H1 (cell line): ENCODE measurements around the gene PCDHB13. TPM values are rescaled to one million over a fixed set of nuclear protein-coding genes. Genes with fewer than 3 reads are reported as not detected.
"Not testable (repeated sequence)": the region's sequence is repeated elsewhere in the genome, so short reads cannot be mapped to it uniquely, and the experiment has no call there.

ENCODE experiments used
- CTCF ChIA-PET: fragments of 300-600 bp; sonication (Branson Sonifier 250); formaldehyde crosslinking; loops from one replicate; lab custom pipeline; 2021; ENCODE audit not compliant: partially characterized antibody; lab: Charles Lee
- POLR2A ChIA-PET: fragments of 300-600 bp; sonication (Branson Sonifier 250); formaldehyde crosslinking; loops from one replicate; lab custom pipeline; 2021; ENCODE audit warnings: inconsistent platforms; ENCODE audit not compliant: partially characterized antibody; lab: Charles Lee
- DNase-seq, 2 experiments: peaks; one replicate each; pipeline versions ENCODE4 v3.0.0 to v3.0.0-alpha.2; 2010 to 2022; ENCODE audit warnings: low spot score in 2 of 2, low read depth in 1 of 2, mixed read lengths in 1 of 2
- FAIRE-seq: peaks from 2 replicates; lab custom pipeline; 2011; peaks lifted over from hg19 to GRCh38; lab: Jason Lieb, UNC
- H2AFZ ChIP-seq: 2 replicates; pipeline ENCODE4 v1.8.1; 2012; ENCODE audit warnings: low read length, inconsistent platforms
- H2AK5ac ChIP-seq: 2 replicates; pipeline ENCODE4 v1.6.1; 2013; ENCODE audit warnings: low read depth, low read length
- H2BK120ac ChIP-seq: replicated peaks from 2 replicates; pipeline ENCODE3; 2013; ENCODE audit warnings: low read depth, low read length, inconsistent platforms
- H2BK12ac ChIP-seq: 2 replicates; pipeline ENCODE4 v1.6.1; 2013; ENCODE audit warnings: low read depth, low read length
- H2BK15ac ChIP-seq: 2 replicates; pipeline ENCODE4 v1.6.1; 2013; ENCODE audit warnings: low read length
- H2BK20ac ChIP-seq: 2 replicates; pipeline ENCODE4 v1.6.1; 2013; ENCODE audit warnings: low read length
- H2BK5ac ChIP-seq: 2 replicates; pipeline ENCODE4 v1.6.1; 2013; ENCODE audit warnings: low read depth, low read length
- H3K14ac ChIP-seq: 2 replicates; pipeline ENCODE4 v1.6.1; 2013; ENCODE audit warnings: inconsistent platforms; ENCODE audit not compliant: insufficient read length
- H3K18ac ChIP-seq: 2 replicates; pipeline ENCODE4 v1.6.1; 2013; ENCODE audit warnings: low read length; ENCODE audit errors: extremely low read depth
- H3K23ac ChIP-seq: 2 replicates; pipeline ENCODE4 v1.6.1; 2013; ENCODE audit warnings: inconsistent platforms; ENCODE audit not compliant: insufficient read length
- H3K23me2 ChIP-seq: 2 replicates; pipeline ENCODE4 v1.6.1; 2013; ENCODE audit warnings: low read depth, low read length
- H3K27ac ChIP-seq: 2 replicates; pipeline ENCODE4 v1.6.1; 2011; ENCODE audit warnings: low read depth, low read length, inconsistent platforms
- H3K27me3 ChIP-seq, 4 experiments: replicated peaks in 1 of 4; 1 replicate in 1 of 4; 2 replicates in 3 of 4; pipeline versions ENCODE4 v1.6.1 to v1.8.1; 2011 to 2013; ENCODE audit warnings: low read length in 3 of 4, mild to moderate bottlenecking in 3 of 4, inconsistent platforms in 2 of 4, mixed read lengths in 2 of 4, moderate library complexity in 1 of 4; ENCODE audit not compliant: control insufficient read depth in 3 of 4, insufficient read depth in 3 of 4; ENCODE audit errors: extremely low read depth in 1 of 4
- H3K36me3 ChIP-seq, 4 experiments: 2 replicates each; pipeline versions ENCODE4 v1.6.1 to v1.8.1; 2011 to 2013; ENCODE audit warnings: mild to moderate bottlenecking in 4 of 4, low read length in 3 of 4, moderate library complexity in 2 of 4, control low read depth in 1 of 4, inconsistent platforms in 1 of 4; ENCODE audit not compliant: insufficient read depth in 4 of 4, control insufficient read depth in 2 of 4
- H3K4ac ChIP-seq: replicated peaks from 2 replicates; pipeline ENCODE3; 2013; ENCODE audit warnings: low read length, low read depth, mixed read lengths, inconsistent platforms; ENCODE audit not compliant: insufficient read length
- H3K4me1 ChIP-seq, 4 experiments: replicated peaks in 1 of 4; 1 replicate in 1 of 4; 2 replicates in 3 of 4; pipeline versions ENCODE4 v1.6.1 to v1.8.1; 2011 to 2013; ENCODE audit warnings: low read length in 3 of 4, inconsistent platforms in 2 of 4, mixed read lengths in 1 of 4; ENCODE audit not compliant: insufficient read depth in 4 of 4, control insufficient read depth in 3 of 4
- H3K4me2 ChIP-seq, 2 experiments: 2 replicates each; pipeline versions ENCODE4 v1.6.1 to v1.8.1; 2011 to 2013; ENCODE audit warnings: low read depth in 2 of 2, low read length in 2 of 2, control low read depth in 1 of 2, inconsistent platforms in 1 of 2, mild to moderate bottlenecking in 1 of 2; ENCODE audit not compliant: insufficient read depth in 1 of 2
- H3K4me3 ChIP-seq, 4 experiments: fragments of 200-600, 300-600 bp in 1 of 4; sonication (generic), shearing (Covaris generic), sonication (Bioruptor Twin) in 1 of 4; 2 replicates each; pipeline versions ENCODE4 v1.5.1 to v1.8.1; 2011 to 2016; ENCODE audit warnings: low read length in 4 of 4, low read depth in 3 of 4, control low read depth in 2 of 4, inconsistent platforms in 2 of 4, mild to moderate bottlenecking in 2 of 4, mixed read lengths in 1 of 4, moderate library complexity in 1 of 4; ENCODE audit not compliant: insufficient read depth in 2 of 4; ENCODE audit errors: extremely low read depth in 1 of 4
- H3K56ac ChIP-seq: replicated peaks from 2 replicates; pipeline ENCODE3; 2013; ENCODE audit warnings: low read depth, mild to moderate bottlenecking, mixed read lengths, low read length, inconsistent platforms; ENCODE audit not compliant: insufficient read length
- H3K79me1 ChIP-seq: 2 replicates; pipeline ENCODE4 v1.6.1; 2013; ENCODE audit warnings: low read depth, low read length, control low read depth
- H3K79me2 ChIP-seq, 2 experiments: 2 replicates each; pipeline versions ENCODE4 v1.6.1 to v1.8.1; 2012 to 2013; ENCODE audit warnings: low read length in 2 of 2, mild to moderate bottlenecking in 2 of 2, inconsistent platforms in 1 of 2; ENCODE audit not compliant: insufficient read depth in 2 of 2, control insufficient read depth in 1 of 2
- H3K9ac ChIP-seq, 4 experiments: replicated peaks in 1 of 4; 1 replicate in 1 of 4; 2 replicates in 3 of 4; pipeline versions ENCODE4 v1.6.1 to v1.8.1; 2011 to 2013; ENCODE audit warnings: low read depth in 3 of 4, low read length in 3 of 4, control low read depth in 2 of 4, mild to moderate bottlenecking in 2 of 4, moderate library complexity in 2 of 4, inconsistent platforms in 1 of 4; ENCODE audit errors: extremely low read depth in 1 of 4
- H3K9me3 ChIP-seq, 2 experiments: 2 replicates each; pipeline versions ENCODE4 v1.6.1 to v1.8.1; 2012 to 2013; ENCODE audit warnings: mild to moderate bottlenecking in 2 of 2, moderate library complexity in 2 of 2, control low read depth in 1 of 2, inconsistent platforms in 1 of 2, low read depth in 1 of 2, low read length in 1 of 2, mixed read lengths in 1 of 2; ENCODE audit not compliant: insufficient read depth in 2 of 2
- H4K20me1 ChIP-seq, 2 experiments: replicated peaks in 1 of 2; 2 replicates each; pipeline versions ENCODE3 to v1.8.1; 2011 to 2013; ENCODE audit warnings: inconsistent platforms in 2 of 2, low read length in 2 of 2, mild to moderate bottlenecking in 1 of 2; ENCODE audit not compliant: insufficient read depth in 2 of 2, control insufficient read depth in 1 of 2
- H4K5ac ChIP-seq: 2 replicates; pipeline ENCODE4 v1.6.1; 2013; ENCODE audit warnings: low read length, low read depth, mixed read lengths, inconsistent platforms; ENCODE audit not compliant: insufficient read length
- H4K8ac ChIP-seq: 2 replicates; pipeline ENCODE4 v1.8.0; 2013; ENCODE audit warnings: mild to moderate bottlenecking, moderate library complexity, low read length, inconsistent platforms; ENCODE audit not compliant: insufficient read depth; ENCODE audit errors: extremely low read depth
- H4K91ac ChIP-seq: replicated peaks from 2 replicates; pipeline ENCODE3; 2013; ENCODE audit warnings: low read length, mixed read lengths, inconsistent platforms; ENCODE audit not compliant: insufficient read length
- WGBS, 2 experiments: shearing (Covaris generic) in 1 of 2; methylation state at CpG; one replicate each; pipeline versions ENCODE4 v1.1.6 to v1.1.7; 2013 to 2015; ENCODE audit warnings: low lambda C conversion rate in 2 of 2, mixed read lengths in 2 of 2, inconsistent platforms in 1 of 2, low coverage in 1 of 2, missing lambda C conversion rate in 1 of 2; ENCODE audit not compliant: insufficient replicate concordance in 2 of 2, insufficient coverage in 1 of 2, insufficient read length in 1 of 2; ENCODE audit errors: extremely low coverage in 1 of 2, missing lambda C conversion rate in 1 of 2; 5-methylcytosine and 5-hydroxymethylcytosine counted together
- polyA plus RNA-seq, 7 experiments: library from polyadenylated mRNA; depleted of rRNA in 3 of 7; stranded (reverse) in 5 of 7; unstranded in 2 of 7; fragments of >200 nt in 5 of 7; fragments of 200-250 nt in 2 of 7; gene quantifications; 1 replicate in 5 of 7; 2 replicates in 1 of 7; 4 replicates in 1 of 7; pipeline versions ENCODE4 v1.2.1 to v1.2.3, GENCODE V29; 2011 to 2013; ENCODE audit warnings: missing spikeins in 2 of 7, mixed read lengths in 2 of 7
- total RNA-seq: library from RNA; stranded (reverse); fragmentation: NEBNext Ultra II Directional; extraction: Animal tissue kit (Norgen Biotek cat#: 25700); gene quantifications from 2 replicates; pipeline ENCODE4 v1.2.1, GENCODE V29; 2021

Gene PCDHB13
- total and polyA plus RNA-seq, 2 of the 8 experiments (the other 6 are each of a cell fraction or from before 2014, with no cell fraction given), result 1.1 to 1.4 TPM

DNA sequence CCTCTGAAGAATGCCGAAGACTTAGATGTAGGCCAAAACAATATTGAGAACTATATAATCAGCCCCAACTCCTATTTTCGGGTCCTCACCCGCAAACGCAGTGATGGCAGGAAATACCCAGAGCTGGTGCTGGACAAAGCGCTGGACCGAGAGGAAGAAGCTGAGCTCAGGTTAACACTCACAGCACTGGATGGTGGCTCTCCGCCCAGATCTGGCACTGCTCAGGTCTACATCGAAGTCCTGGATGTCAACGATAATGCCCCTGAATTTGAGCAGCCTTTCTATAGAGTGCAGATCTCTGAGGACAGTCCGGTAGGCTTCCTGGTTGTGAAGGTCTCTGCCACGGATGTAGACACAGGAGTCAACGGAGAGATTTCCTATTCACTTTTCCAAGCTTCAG, 864 bp downstream of the PCDHB13 start:
- H2BK120ac ChIP-seq, H3K27me3 ChIP-seq, H3K23ac ChIP-seq, H3K27ac ChIP-seq, H2AK5ac ChIP-seq, H4K8ac ChIP-seq, H2BK20ac ChIP-seq, H3K18ac ChIP-seq, H4K20me1 ChIP-seq, H3K56ac ChIP-seq, H4K5ac ChIP-seq, H3K14ac ChIP-seq, H3K4me2 ChIP-seq, FAIRE-seq, H3K79me1 ChIP-seq, H2BK15ac ChIP-seq, H4K91ac ChIP-seq, H2AFZ ChIP-seq, H3K36me3 ChIP-seq, DNase-seq, H3K79me2 ChIP-seq, H3K4me3 ChIP-seq, POLR2A ChIA-PET, H2BK12ac ChIP-seq, H3K23me2 ChIP-seq, H2BK5ac ChIP-seq, H3K4me1 ChIP-seq, H3K9ac ChIP-seq, H3K4ac ChIP-seq: not testable (repeated sequence)
- CTCF ChIA-PET, result interaction anchor here (0.6 to 2.9 kb wide), 14 partner anchors 9 to 350 kb away, joined by 3 to 21 read pairs (median 6); partner anchors contain the start of genes PCDHB14, PCDHB15, PCDHB16 and PCDHGA10
- 94% methylated on average over 10 of the region's 12 CpGs; no CpG with 5 or more reads in 1 of the 2 experiments for WGBS, 2 experiments
- peaks cover 7 to 28% of the 10 kb centered on the region in 2 experiments; a peak in 3 of 4 replicates for H3K9me3 ChIP-seq

GRCh38 chr5:141215504-141215903, 1.8 kb downstream of the PCDHB13 start:
- H3K79me2 ChIP-seq, H3K4me2 ChIP-seq, DNase-seq, H3K14ac ChIP-seq, H2BK120ac ChIP-seq, H2BK15ac ChIP-seq, H3K4me3 ChIP-seq, H4K91ac ChIP-seq, H4K8ac ChIP-seq, H2BK20ac ChIP-seq, H3K23ac ChIP-seq, FAIRE-seq, H3K56ac ChIP-seq, H2AK5ac ChIP-seq, H2BK5ac ChIP-seq, H3K9ac ChIP-seq, H2BK12ac ChIP-seq, H4K20me1 ChIP-seq, H3K79me1 ChIP-seq, H3K4ac ChIP-seq, H3K18ac ChIP-seq, H3K27ac ChIP-seq, H3K4me1 ChIP-seq, H4K5ac ChIP-seq, H3K23me2 ChIP-seq, POLR2A ChIA-PET, H2AFZ ChIP-seq, H3K36me3 ChIP-seq, H3K27me3 ChIP-seq: not testable (repeated sequence)
- CTCF ChIA-PET, result interaction anchor here (1.0 to 2.1 kb wide), 3 partner anchors 13 to 349 kb away, joined by 3 to 7 read pairs (median 3); partner anchors contain the start of gene PCDHGB7
- WGBS, 2 experiments, result 97% methylated on average over 17 of the region's 40 CpGs; no CpG with 5 or more reads in 1 of the 2 experiments
- H3K9me3 ChIP-seq, result peaks cover 7 to 21% of the 10 kb centered on the region in 2 experiments; a peak in 3 of 4 replicates
